AG09309 (cell line): ENCODE measurements around the gene TUBA4A.

Experiments used
- DNase-seq: peaks from one replicate; pipeline ENCODE4 v3.0.0-alpha.2; 2010; ENCODE audit warnings: low read depth
- H3K4me3 ChIP-seq: 2 replicates; pipeline ENCODE4 v1.5.1; 2011; ENCODE audit warnings: mild to moderate bottlenecking, low read depth, low read length, moderate library complexity; ENCODE audit not compliant: control insufficient read depth
- TF ChIP-seq, protein P1 (sequence below): IDR thresholded peaks from 2 replicates; pipeline ENCODE4 v1.5.1; 2011; ENCODE audit warnings: mild to moderate bottlenecking, low read depth, low read length, inconsistent platforms; ENCODE audit not compliant: insufficient read depth, control insufficient read depth; ENCODE audit errors: missing control alignments

TUBA4A gene

DNA sequence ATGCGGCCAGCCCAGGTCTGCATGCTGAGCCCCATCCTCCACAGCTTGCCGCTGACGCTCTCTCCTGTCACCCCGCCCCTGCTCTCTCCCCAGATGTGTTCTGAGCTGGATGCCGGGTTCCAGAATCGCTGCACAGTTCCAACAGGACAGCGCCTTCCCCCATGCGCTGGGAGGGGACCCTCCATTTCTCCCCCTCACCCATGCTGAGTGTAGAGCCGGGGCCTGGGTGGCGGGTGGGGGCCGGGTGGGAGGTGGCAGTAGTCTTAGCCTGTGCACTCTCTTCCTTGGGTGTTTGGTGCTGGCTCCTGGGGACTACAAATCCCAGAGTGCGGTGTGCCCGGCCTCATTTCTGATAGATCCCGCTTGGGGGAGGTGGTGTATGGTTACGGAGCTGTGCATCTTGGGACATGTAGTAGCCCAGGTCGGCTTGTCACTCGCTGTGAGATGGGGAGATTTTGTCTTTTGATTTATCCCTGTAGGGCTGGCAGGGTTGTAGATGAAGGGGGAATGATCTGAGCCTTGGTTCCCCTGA is 32.2 kb upstream of the TUBA4A start:
- DNase-seq: no peak
- TF ChIP-seq, protein P1, sequence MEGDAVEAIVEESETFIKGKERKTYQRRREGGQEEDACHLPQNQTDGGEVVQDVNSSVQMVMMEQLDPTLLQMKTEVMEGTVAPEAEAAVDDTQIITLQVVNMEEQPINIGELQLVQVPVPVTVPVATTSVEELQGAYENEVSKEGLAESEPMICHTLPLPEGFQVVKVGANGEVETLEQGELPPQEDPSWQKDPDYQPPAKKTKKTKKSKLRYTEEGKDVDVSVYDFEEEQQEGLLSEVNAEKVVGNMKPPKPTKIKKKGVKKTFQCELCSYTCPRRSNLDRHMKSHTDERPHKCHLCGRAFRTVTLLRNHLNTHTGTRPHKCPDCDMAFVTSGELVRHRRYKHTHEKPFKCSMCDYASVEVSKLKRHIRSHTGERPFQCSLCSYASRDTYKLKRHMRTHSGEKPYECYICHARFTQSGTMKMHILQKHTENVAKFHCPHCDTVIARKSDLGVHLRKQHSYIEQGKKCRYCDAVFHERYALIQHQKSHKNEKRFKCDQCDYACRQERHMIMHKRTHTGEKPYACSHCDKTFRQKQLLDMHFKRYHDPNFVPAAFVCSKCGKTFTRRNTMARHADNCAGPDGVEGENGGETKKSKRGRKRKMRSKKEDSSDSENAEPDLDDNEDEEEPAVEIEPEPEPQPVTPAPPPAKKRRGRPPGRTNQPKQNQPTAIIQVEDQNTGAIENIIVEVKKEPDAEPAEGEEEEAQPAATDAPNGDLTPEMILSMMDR: no peak
- H3K4me3 ChIP-seq: no peak overlapping the region

DNA sequence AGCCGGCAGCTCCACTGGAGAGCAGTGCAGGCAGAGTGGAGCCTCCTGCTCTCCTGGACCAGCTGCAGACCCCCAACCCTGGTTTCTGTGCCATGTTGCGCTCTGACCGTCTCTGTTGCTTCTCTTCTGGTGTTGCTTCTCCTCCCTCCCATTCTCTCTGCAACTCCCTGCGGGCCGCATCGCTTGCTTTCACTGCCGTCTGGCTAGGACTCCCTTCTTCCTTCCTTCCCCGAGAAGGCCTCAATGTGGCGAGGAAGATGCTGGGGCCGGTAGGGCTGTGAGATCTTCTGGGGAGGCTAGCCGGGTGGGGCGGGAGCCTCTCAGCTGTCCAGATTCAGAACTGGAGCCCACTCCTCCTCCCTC is 31.6 kb upstream of the TUBA4A start:
- H3K4me3 ChIP-seq: no peak overlapping the region
- TF ChIP-seq, protein P1: no peak
- no peak for DNase-seq

DNA sequence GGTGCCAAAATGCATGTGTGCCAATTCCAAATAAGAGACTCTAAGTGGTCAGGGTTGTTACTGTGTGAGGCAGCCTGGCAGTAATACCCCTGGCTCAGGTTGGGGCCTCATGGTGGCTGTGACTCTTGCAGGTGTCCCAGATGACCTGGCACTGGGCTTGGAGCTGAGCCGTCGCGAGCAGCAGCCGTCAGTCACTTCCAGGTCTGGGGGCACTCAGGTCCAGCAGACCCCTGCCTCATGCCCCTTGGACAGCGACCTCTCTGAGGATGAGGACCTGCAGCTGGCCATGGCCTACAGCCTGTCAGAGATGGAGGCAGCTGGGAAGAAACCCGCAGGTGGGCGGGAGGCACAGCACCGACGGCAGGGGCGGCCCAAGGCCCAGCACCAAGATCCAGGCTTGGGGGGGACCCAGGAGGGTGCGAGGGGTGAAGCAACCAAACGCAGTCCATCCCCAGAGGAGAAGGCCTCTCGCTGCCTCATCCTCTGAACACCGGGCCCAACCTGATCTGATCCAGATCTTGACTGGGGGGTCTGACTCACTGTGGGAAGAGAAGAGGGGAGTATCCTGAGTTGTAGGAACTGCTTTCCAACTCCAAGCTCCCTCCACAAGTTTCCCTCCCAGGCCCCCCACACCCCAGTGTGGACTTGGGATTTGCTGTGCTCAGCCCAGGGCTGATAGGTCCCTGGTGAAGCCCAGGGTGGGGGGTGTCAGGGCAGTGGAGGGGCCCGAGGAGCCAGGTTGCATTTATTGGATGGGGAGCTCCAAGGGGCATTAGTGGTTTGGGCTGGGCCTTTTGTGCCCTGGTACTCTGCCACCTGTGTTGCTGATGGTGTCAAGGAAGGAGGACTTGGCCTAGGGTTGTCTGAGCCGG is 31.0 kb upstream of the TUBA4A start:
- TF ChIP-seq, protein P1: no peak
- H3K4me3 ChIP-seq: no peak overlapping the region
- DNase-seq: no peak

DNA sequence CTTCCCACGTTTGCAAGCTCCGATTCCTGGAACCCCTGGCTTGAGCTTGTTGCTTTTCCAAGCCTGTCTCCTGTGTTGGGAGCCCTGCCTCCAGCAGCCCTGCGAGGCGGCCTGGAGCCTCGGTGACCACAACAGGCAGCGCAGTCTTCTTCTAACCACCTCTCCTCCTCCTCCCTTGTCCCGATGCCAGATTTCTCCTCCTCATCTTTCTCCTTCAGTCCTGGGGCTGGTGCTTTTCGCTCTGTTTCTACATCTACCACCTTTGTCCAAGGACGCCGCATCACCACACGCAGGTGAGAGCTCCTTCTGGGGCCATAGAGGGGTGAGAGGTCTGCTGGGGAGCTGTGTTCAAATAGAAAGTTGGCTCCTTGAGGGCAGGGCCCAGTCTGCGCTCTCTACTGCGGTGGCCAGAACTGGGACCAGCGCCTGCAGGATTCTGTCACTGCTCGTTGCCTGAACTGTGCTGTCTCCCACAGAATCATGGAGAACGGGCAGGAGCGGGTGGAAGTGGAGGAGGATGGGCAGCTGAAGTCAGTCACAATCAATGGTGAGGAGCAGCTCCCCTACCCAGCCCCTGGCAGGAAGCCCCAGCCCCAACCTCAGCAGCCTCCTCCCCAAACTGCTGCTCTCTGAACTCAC is 29.3 kb upstream of the TUBA4A start:
- H3K4me3 ChIP-seq: no peak overlapping the region
- no peak for DNase-seq
- TF ChIP-seq, protein P1: no peak

DNA sequence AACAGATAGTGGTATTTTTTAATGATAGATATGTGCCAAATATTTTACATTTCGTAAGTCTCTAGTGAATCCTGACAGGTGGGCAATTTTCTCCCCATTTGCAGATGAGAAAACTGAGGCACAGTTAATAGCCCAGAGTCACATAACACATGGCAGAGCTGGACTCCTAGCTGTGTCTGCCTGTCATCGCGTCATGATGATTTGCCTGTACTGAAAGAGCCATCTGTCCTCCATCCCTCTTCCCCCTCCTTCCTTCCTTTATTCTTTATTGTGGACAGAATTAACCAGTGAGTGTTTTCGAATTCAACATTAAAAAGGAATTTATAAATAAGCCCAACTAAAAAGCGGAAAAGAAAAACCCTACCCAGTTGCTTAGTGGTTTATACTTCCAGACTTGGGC is 28.7 kb upstream of the TUBA4A start:
- TF ChIP-seq, protein P1: no peak
- DNase-seq: no peak
- H3K4me3 ChIP-seq: no peak overlapping the region

DNA sequence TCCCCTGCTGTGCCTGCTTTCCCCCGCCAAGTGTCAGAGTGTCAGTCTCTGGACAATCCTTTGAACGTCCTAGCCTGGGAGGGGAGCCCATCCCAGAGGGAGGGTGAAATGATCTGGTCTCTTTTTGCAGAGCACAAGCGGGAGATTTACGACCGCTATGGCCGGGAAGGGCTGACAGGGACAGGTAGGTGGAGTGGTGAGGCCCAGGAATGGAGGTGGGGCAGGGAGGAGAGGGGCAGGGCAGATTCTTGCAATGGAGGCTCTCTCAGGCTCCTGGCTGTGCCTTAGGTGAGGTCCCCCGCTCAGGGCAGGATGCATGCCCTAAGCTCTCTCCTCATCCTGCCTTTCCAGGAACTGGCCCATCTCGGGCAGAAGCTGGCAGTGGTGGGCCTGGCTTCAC is 27.9 kb upstream of the TUBA4A start:
- no peak overlapping the region for H3K4me3 ChIP-seq
- no peak for DNase-seq
- TF ChIP-seq, protein P1: no peak
